Loucy (cell line): ENCODE data around the gene PRCP.

Source experiments
- CTCF ChIP-seq: fragments of 200-600 bp; sonication (generic); conservative IDR thresholded peaks from 2 replicates; pipeline ENCODE4 v1.5.1; 2014; ENCODE audit warnings: mild to moderate bottlenecking, antibody characterized with exemption, low read length
- EZH2phosphoT487 ChIP-seq: fragments of 200-600 bp; IDR thresholded peaks from 2 replicates; pipeline ENCODE4 v1.6.1; 2018; ENCODE audit warnings: antibody characterized with exemption, mild to moderate bottlenecking, moderate library complexity, borderline replicate concordance

- TF ChIP-seq CTCF: no peak
- no peak for TF ChIP-seq EZH2phosphoT487
These were observed 62.6 kb downstream of the PRCP start for GRCh38 chr11:82837650-82838049.
